PC-3 (cell line): ENCODE measurements around the gene TARDBP.
"Not testable (repeated sequence)": the region's sequence is repeated elsewhere in the genome, so short reads cannot be mapped to it uniquely, and the experiment has no call there.

Experiments used
- EZH2 ChIP-seq: fragments of 300-600 bp; sonication (generic); IDR thresholded peaks from one replicate; pipeline ENCODE4 v1.6.1; 2017; ENCODE audit warnings: antibody characterized with exemption, mild to moderate bottlenecking, low read length; ENCODE audit not compliant: unreplicated experiment
- EZH2phosphoT487 ChIP-seq: fragments of 300-600 bp; sonication (generic); IDR thresholded peaks from 2 replicates; pipeline ENCODE4 v1.6.1; 2018; ENCODE audit warnings: mild to moderate bottlenecking, antibody characterized with exemption, low read length, borderline replicate concordance
- TF ChIP-seq, protein P1 (sequence below): fragments of 300-600 bp; sonication (generic); conservative IDR thresholded peaks from 2 replicates; pipeline ENCODE4 v1.5.1; 2017; ENCODE audit warnings: antibody characterized with exemption, low read depth, mild to moderate bottlenecking, low read length

DNA sequence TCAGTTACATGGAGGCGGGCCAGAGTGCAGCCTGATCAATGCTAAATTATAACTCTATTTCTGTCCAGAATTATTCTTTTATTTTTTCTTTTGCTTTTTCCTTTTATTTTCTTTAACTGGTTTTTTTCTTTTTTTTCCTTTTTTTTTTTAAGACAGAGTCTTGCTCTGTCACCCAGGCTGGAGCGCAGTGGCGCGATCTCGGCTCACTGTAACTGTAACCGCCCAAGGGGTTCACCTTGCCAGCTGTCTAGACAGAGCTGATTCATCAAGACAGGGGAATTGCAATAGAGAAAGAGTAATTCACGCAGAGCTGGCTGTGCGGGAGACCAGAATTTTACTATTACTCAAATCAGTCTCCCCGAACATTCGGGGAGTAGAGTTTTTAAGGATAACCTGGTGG lies 38.7 kb downstream of the TARDBP start:
- TF ChIP-seq, protein P1, sequence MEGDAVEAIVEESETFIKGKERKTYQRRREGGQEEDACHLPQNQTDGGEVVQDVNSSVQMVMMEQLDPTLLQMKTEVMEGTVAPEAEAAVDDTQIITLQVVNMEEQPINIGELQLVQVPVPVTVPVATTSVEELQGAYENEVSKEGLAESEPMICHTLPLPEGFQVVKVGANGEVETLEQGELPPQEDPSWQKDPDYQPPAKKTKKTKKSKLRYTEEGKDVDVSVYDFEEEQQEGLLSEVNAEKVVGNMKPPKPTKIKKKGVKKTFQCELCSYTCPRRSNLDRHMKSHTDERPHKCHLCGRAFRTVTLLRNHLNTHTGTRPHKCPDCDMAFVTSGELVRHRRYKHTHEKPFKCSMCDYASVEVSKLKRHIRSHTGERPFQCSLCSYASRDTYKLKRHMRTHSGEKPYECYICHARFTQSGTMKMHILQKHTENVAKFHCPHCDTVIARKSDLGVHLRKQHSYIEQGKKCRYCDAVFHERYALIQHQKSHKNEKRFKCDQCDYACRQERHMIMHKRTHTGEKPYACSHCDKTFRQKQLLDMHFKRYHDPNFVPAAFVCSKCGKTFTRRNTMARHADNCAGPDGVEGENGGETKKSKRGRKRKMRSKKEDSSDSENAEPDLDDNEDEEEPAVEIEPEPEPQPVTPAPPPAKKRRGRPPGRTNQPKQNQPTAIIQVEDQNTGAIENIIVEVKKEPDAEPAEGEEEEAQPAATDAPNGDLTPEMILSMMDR, result not testable (repeated sequence)
- TF ChIP-seq EZH2phosphoT487, EZH2: not testable (repeated sequence)
